NT2/D1 (cell line): Measurements from ENCODE around the gene NKRF.

Experiments
- DNase-seq: peaks from one replicate; pipeline ENCODE4 v3.0.0-alpha.2; 2011; ENCODE audit warnings: low read depth, low spot score
- H3K27me3 ChIP-seq: 2 replicates; pipeline ENCODE4 v1.6.0; 2011; ENCODE audit warnings: mild to moderate bottlenecking; ENCODE audit not compliant: insufficient read length, insufficient read depth
- H3K36me3 ChIP-seq: 2 replicates; pipeline ENCODE4 v1.6.1; 2011; ENCODE audit warnings: mild to moderate bottlenecking, low read length, mixed read lengths; ENCODE audit not compliant: insufficient read depth, insufficient read length
- H3K4me1 ChIP-seq: 2 replicates; pipeline ENCODE4 v1.5.1; 2011; ENCODE audit not compliant: insufficient read depth, insufficient read length
- H3K4me3 ChIP-seq: 2 replicates; pipeline ENCODE4 v1.5.1; 2011; ENCODE audit warnings: low read depth; ENCODE audit not compliant: insufficient read length
- H3K9ac ChIP-seq: 2 replicates; pipeline ENCODE4 v1.6.0; 2011; ENCODE audit warnings: low read depth; ENCODE audit not compliant: insufficient read length
- H3K9me3 ChIP-seq: 2 replicates; pipeline ENCODE4 v1.5.1; 2011; ENCODE audit warnings: mild to moderate bottlenecking, low read length; ENCODE audit not compliant: insufficient read depth
- SUZ12 ChIP-seq: IDR thresholded peaks from 2 replicates; pipeline ENCODE4 v1.6.1; 2011; ENCODE audit not compliant: insufficient read length, insufficient read depth; ENCODE audit errors: extremely low read depth
- YY1 ChIP-seq: IDR thresholded peaks from 2 replicates; pipeline ENCODE4 v1.6.1; 2011; ENCODE audit not compliant: insufficient read length, insufficient read depth
- ZNF274 ChIP-seq: IDR thresholded peaks from 2 replicates; pipeline ENCODE4 v1.6.1; 2011; ENCODE audit warnings: mild to moderate bottlenecking, low read depth, low read length

The NKRF gene

DNA sequence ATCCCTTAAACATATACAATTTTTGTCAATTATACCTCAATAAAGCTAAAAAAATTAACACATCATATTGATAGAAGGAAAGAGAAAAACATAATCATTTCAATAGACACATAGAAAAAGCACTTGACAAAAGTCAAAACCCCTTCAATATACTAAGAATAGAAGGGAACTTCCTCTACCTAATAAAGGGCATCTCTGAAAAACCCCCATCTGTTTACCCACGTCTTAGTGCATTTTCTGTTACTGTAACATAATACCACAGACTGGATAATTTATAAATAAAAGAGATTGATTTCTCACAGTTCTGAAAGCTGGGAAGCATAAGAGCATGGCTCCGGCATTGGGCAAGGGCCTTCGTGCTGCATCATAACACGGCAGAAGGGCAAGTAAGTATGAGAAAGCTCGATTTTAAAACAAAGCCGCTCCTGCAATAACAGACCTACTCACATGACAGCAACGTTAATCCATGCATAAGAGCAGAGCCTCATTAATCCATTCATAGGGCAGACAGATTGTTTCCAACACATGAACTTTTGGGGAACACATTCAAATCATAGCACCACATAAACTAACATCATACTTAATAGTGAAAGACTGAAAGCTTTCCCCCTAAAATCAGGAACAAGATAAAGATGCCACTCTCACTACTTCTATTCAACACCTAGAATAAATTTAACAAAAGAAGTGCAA lies 56.8 kb downstream of the NKRF start:
- Histone ChIP-seq H3K36me3 (peaks cover 5% of the 10 kb centered on the region), H3K9me3 (no peaks in the 10 kb centered on the region), H3K27me3 (no peaks in the 10 kb centered on the region), H3K4me3 (no peak overlapping the region), H3K9ac (no peak overlapping the region), H3K4me1 (no peaks in the 10 kb centered on the region)
- TF ChIP-seq YY1 (no peak), SUZ12 (no peak), ZNF274 (no peak)
- DNase-seq = no peak

DNA sequence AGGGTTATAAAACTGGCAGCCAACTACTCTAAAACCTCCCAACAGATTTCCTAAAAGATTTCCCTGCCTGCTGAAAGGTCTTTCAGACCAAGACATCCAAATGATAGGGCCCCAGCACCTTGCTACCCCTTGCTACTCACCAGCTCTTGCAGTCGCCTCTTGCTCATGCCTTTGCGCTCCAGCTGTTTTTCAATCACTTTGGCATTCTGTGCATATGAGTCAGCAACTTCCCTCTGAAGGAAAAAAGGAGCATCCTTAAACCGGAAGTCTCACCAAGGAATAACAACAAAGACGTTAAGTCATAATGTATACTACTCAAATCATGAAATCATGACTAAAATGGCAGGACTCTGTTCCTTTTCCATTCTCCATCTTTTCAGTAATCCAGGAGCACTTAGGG lies 65.0 kb downstream of the NKRF start:
- H3K9me3 ChIP-seq = no peaks in the 10 kb centered on the region

DNA sequence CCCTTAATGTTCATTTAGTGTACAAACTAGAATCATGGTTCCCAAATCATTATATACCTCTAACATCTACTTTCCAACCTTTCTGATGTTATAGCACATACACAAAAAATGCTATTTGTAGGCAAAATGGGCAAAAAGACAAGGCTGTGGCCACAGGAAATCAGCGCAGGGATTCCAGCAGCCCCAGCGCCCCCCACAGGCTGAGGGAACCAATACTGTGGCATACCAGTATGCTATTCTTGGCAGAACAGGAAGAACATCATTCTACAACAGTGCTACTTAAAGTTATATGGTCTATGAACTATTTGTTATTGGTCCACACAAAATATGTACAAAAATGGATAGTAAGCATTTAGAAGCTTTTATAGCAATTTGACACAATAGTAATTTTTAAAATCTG lies 66.4 kb downstream of the NKRF start:
- no peak for TF ChIP-seq ZNF274
- TF ChIP-seq SUZ12 = no peak
- TF ChIP-seq YY1 = no peak
- peaks cover 30% of the 10 kb centered on the region for H3K36me3 ChIP-seq
- no peaks in the 10 kb centered on the region for H3K9me3 ChIP-seq
- no peak overlapping the region for H3K4me3 ChIP-seq
- H3K9ac ChIP-seq = no peak overlapping the region
- no peak for DNase-seq
- no peaks in the 10 kb centered on the region for H3K27me3 ChIP-seq
- no peaks in the 10 kb centered on the region for H3K4me1 ChIP-seq

More for the DNA sequence above, 65.0 kb downstream of the NKRF start:
- H3K4me1 ChIP-seq = no peaks in the 10 kb centered on the region
- peaks cover 30% of the 10 kb centered on the region for H3K36me3 ChIP-seq
- H3K27me3 ChIP-seq = no peaks in the 10 kb centered on the region
- no peak overlapping the region for H3K9ac ChIP-seq
- peak; percentile 49 for DNase-seq
- TF ChIP-seq YY1 (no peak), SUZ12 (no peak)
- H3K4me3 ChIP-seq = no peak overlapping the region
